Lower leg skin (tissue), 4 donors: ENCODE data around the gene GPR17. TPM values are rescaled to one million over a fixed set of nuclear protein-coding genes. Genes with fewer than 3 reads are reported as not detected.

ENCODE experiments used
- DNase-seq, 2 donors: peaks; one replicate each; pipeline ENCODE4 v3.0.0-alpha.2; 2019; ENCODE audit warnings: low spot score in 2 of 2
- H3K4me3 ChIP-seq: fragments of 200-600 bp; sonication (generic); 2 replicates; pipeline ENCODE4 v1.5.1; 2017; ENCODE audit warnings: mild to moderate bottlenecking, low read depth; ENCODE audit not compliant: poor library complexity, severe bottlenecking
- POLR2A ChIP-seq, 2 donors: fragments of 450-650 bp; IDR thresholded peaks; one replicate each; pipeline ENCODE4 v1.6.1; 2016 to 2017; ENCODE audit warnings: antibody characterized with exemption in 2 of 2, mild to moderate bottlenecking in 1 of 2, moderate library complexity in 1 of 2
- WGBS, 2 donors: methylation state at CpG; one replicate each; pipeline ENCODE4 v1.1.5; 2018; 5-methylcytosine and 5-hydroxymethylcytosine counted together
- intact Hi-C: fragments of 100-400 bp; cut with DNase I; formaldehyde crosslinking; loops from one replicate; pipeline ENCODE4 v1.15.0; 2023; ENCODE audit warnings: low total_unique reads
- total RNA-seq, 4 donors: library from RNA; depleted of rRNA; stranded (reverse); fragments of >200 nt; gene quantifications; one replicate each; pipeline ENCODE4 v1.1.0, GENCODE V29; 2016
- TF ChIP-seq, protein P1 (sequence below), 3 donors: fragments of 450-650 bp; IDR thresholded peaks; one replicate each; pipeline ENCODE4 v1.5.1; 2016; ENCODE audit warnings: antibody characterized with exemption in 3 of 3, mild to moderate bottlenecking in 3 of 3, moderate library complexity in 2 of 3

The GPR17 gene
- total RNA-seq, 4 donors from 2014 or later, result 0.88 TPM; not detected in 3

GRCh38 chr2:127658146-127658545 lies 12.2 kb downstream of the GPR17 start:
- no peak overlapping the region for H3K4me3 ChIP-seq
- intact Hi-C loops, result no loop called here
- TF ChIP-seq, protein P1, sequence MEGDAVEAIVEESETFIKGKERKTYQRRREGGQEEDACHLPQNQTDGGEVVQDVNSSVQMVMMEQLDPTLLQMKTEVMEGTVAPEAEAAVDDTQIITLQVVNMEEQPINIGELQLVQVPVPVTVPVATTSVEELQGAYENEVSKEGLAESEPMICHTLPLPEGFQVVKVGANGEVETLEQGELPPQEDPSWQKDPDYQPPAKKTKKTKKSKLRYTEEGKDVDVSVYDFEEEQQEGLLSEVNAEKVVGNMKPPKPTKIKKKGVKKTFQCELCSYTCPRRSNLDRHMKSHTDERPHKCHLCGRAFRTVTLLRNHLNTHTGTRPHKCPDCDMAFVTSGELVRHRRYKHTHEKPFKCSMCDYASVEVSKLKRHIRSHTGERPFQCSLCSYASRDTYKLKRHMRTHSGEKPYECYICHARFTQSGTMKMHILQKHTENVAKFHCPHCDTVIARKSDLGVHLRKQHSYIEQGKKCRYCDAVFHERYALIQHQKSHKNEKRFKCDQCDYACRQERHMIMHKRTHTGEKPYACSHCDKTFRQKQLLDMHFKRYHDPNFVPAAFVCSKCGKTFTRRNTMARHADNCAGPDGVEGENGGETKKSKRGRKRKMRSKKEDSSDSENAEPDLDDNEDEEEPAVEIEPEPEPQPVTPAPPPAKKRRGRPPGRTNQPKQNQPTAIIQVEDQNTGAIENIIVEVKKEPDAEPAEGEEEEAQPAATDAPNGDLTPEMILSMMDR (IDR thresholded peaks at IDR 0.05), result no peak
- TF ChIP-seq POLR2A (IDR thresholded peaks at IDR 0.05), result no peak
- 83 to 91% methylated on average over 6 of the region's 6 CpGs for WGBS, 2 donors
- no peak for DNase-seq

DNA sequence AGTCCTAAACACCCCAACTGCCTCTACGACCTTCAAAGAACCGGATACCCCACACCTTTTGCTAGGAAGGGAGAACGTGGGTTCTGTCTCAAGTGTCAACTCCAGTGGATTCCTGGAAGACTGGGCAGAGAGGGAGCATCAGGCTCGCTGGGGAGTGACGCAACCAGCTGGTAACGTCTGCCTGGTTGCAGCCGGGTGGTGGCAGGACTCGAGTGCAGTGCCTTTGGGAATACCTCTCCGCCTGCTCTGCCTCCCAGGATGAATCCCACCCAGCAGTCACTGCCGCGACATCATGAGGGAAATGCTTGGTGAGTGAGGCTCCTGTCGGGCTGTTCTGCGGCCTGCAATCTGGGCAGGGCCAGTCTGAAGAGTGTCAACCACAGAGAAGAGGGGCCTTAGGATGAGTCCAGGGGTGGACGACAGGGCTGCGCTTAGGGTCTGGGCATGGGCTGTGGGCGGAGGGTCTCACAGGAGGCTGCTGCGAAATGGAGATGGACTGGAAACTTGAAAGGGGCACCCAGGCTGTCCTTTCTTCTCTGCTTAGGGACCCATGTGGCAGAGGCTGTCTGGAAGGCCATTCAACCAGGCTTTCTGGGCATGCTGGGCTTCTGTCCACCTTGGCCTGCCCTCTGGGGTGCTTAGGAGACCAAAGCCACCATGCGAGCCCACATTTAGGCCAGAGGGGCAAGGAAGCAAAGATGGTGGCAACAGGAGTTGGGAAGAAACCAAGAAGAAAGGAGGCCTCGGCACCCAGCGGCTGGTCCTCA lies 12.9 kb downstream of the GPR17 start:
- H3K4me3 ChIP-seq, result no peak overlapping the region
- TF ChIP-seq POLR2A (IDR thresholded peaks at IDR 0.05), result no peak
- TF ChIP-seq, protein P1 (IDR thresholded peaks at IDR 0.05), result no peak
- WGBS, 2 donors, result 83 to 89% methylated on average over 20 of the region's 20 CpGs
- intact Hi-C loops, result no loop called here
- no peak for DNase-seq

DNA sequence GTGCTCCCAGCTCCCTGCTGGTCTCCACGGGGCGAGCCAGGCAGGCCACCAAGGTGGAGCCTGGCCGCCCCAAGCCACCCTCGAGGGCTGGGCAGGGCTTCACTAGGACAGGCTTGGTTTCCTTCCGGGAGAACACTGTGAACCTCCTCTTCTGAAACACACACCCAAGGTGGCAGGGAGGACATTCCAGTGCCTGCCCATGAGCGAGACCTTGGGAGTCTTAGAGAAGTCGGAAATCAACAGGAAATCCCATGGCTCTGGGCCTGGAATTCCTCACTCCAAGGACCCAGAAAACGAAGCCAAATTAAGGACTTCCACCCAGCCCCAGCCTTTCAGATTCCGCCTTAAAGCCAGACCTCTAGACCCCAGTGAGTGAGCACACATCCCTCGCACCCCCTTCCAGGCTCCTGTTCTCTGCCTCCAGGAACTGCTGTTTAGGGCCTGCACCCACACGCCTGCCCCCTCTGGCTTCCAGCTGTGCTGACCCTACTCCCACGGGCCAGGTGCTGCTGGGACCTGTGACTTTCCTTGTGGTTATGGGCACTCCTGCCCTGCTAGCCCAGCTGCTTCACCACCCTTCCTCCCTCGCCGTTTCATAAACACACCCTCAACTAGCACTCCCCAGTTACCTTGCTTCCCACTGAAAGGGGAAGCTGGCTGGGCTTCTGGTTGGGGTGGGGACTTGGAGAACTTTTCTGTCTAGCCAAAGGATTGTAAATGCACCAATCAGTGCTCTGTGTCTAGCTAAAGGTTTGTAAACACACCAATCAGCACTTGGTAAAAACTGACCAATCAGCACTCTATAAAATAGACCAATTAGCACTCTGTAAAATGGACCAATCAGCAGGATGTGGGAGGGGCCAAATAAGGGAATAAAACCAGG lies 13.7 kb downstream of the GPR17 start:
- H3K4me3 ChIP-seq, result no peak overlapping the region
- no peak for DNase-seq
- TF ChIP-seq, protein P1 (IDR thresholded peaks at IDR 0.05), result no peak
- TF ChIP-seq POLR2A (IDR thresholded peaks at IDR 0.05), result no peak
- 70 to 74% methylated on average over 14 of the region's 14 CpGs for WGBS, 2 donors
- intact Hi-C loops, result no loop called here

DNA sequence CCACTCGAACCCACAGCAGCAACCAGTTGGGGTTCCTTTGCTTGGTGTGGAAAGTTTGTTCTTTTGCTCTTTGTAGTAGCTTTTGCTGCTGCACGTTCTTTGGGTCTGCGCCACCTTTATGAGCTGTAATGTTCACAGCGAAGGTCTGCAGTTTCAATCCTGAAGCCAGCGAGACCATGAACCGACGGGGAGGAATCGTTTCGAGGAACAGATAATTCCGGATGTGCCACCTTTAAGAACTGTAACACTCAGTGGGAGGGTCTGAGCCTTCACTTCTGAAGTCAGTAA lies 14.3 kb downstream of the GPR17 start:
- DNase-seq, result no peak
- no peak overlapping the region for H3K4me3 ChIP-seq
- TF ChIP-seq POLR2A (IDR thresholded peaks at IDR 0.05), result no peak
- TF ChIP-seq, protein P1 (IDR thresholded peaks at IDR 0.05), result no peak
- intact Hi-C loops, result no loop called here
- WGBS, 2 donors, result 90% methylated on average over 10 of the region's 10 CpGs

- WGBS, 2 donors, result 86 to 87% methylated on average over 9 to 14 of the region's 14 CpGs
- H3K4me3 ChIP-seq, result no peak overlapping the region
- TF ChIP-seq POLR2A (IDR thresholded peaks at IDR 0.05), result no peak
- TF ChIP-seq, protein P1 (IDR thresholded peaks at IDR 0.05), result no peak
- intact Hi-C loops, result no loop called here
- DNase-seq, result no peak
These were observed 15.2 kb downstream of the GPR17 start for GRCh38 chr2:127661072-127661649.
